ENCODE data around the gene ATP13A3. TPM values are rescaled to one million over a fixed set of nuclear protein-coding genes. Genes with fewer than 3 reads are reported as not detected.

Gene ATP13A3
- total and polyA plus RNA-seq, 2 donors (not counting 1 experiment from before 2014, with no cell fraction given), result 6.1 to 61.1 TPM

- Histone ChIP-seq H2AFZ (ENCODE audit: insufficient read depth, low read depth, low read length, poor library complexity, severe bottlenecking) (no peak overlapping the region), H3K27me3 (replicated peaks in 1 of 4; ENCODE audit: control extremely low read depth in 1 of 4, control insufficient read depth in 3 of 4, insufficient read depth in 4 of 4, low read length in 3 of 4) (no peaks in the 10 kb centered on the region), H3K36me3 (replicated peaks in 1 of 2; ENCODE audit: control extremely low read depth in 1 of 2, control insufficient read depth in 1 of 2, extremely low read depth in 1 of 2, insufficient read depth in 2 of 2, low read length in 1 of 2) (peaks cover 5 to 6% of the 10 kb centered on the region in 2 experiments), H3K9me3 (ENCODE audit: control extremely low read depth in 1 of 3, control insufficient read depth in 2 of 3, insufficient read depth in 1 of 3, low read length in 2 of 3) (no peaks in the 10 kb centered on the region), H3K79me2 (ENCODE audit: control insufficient read depth, insufficient read depth, low read length) (peaks cover 74% of the 10 kb centered on the region), H4K20me1 (ENCODE audit: control insufficient read depth, insufficient read depth, low read length, poor library complexity, severe bottlenecking) (peaks cover 22% of the 10 kb centered on the region), H3K4me3 (ENCODE audit: control extremely low read depth in 1 of 5, extremely low read depth in 1 of 5, insufficient read depth in 1 of 5, low read depth in 2 of 5, low read length in 4 of 5) (no peak overlapping the region), H3K4me1 (ENCODE audit: control insufficient read depth in 2 of 2, insufficient read depth in 2 of 2, low read length in 2 of 2) (no peaks in the 10 kb centered on the region), H3K9ac (ENCODE audit: low read length) (no peak overlapping the region), H3K4me2 (replicated peaks; ENCODE audit: low read depth, low read length, poor library complexity, severe bottlenecking) (no peak overlapping the region), H3K27ac (ENCODE audit: low read length in 2 of 2) (no peak overlapping the region)
- ChIA-PET CTCF (interaction anchor here (1.6 to 12.6 kb wide), 2 partner anchors 7 to 117 kb away, joined by 3 to 193 read pairs; no protein-coding TSS in a partner anchor), POLR2A (no interaction called here)
- ATAC-seq (ENCODE audit: low read depth) (no peak), DNase-seq (no peak)
- H3K9me3 Mint-ChIP-seq (ENCODE audit: insufficient read depth), result no peaks in the 10 kb centered on the region
- no peak for TF ChIP-seq CTCF (IDR thresholded peaks at IDR 0.05)
- TF ChIP-seq EZH2 (IDR thresholded peaks at IDR 0.05; ENCODE audit: borderline replicate concordance, insufficient read depth, low read depth, low read length, poor library complexity, severe bottlenecking), result no peak
- no peak overlapping the region for H3K27ac Mint-ChIP-seq
- WGBS (ENCODE audit: insufficient coverage), result 90% methylated on average over 4 of the region's 4 CpGs
- no peaks in the 10 kb centered on the region for H3K27me3 Mint-ChIP-seq
- H3K4me1 Mint-ChIP-seq, result peaks cover 9% of the 10 kb centered on the region
- intact Hi-C loops (cut with micrococcal nuclease), result no loop called here
- no peak overlapping the region for H3K4me3 Mint-ChIP-seq
Measured at GRCh38 chr3:194475978-194476377, 10.8 kb downstream of the ATP13A3 start.

- no peak overlapping the region for H3K4me2 ChIP-seq (replicated peaks; ENCODE audit: low read depth, low read length, poor library complexity, severe bottlenecking)
- no peak overlapping the region for H3K27ac ChIP-seq (ENCODE audit: low read length in 2 of 2)
- Mint-ChIP-seq H3K27me3 (no peaks in the 10 kb centered on the region), H3K4me1 (peaks cover 9% of the 10 kb centered on the region), H3K4me3 (no peak overlapping the region), H3K9me3 (ENCODE audit: insufficient read depth) (no peaks in the 10 kb centered on the region), H3K27ac (no peak overlapping the region)
- H3K27me3 ChIP-seq (replicated peaks in 1 of 4; ENCODE audit: control extremely low read depth in 1 of 4, control insufficient read depth in 3 of 4, insufficient read depth in 4 of 4, low read length in 3 of 4), result no peaks in the 10 kb centered on the region
- DNase-seq (no peak), ATAC-seq (ENCODE audit: low read depth) (no peak)
- no peaks in the 10 kb centered on the region for H3K4me1 ChIP-seq (ENCODE audit: control insufficient read depth in 2 of 2, insufficient read depth in 2 of 2, low read length in 2 of 2)
- POLR2A ChIA-PET, result no interaction called here
- H3K79me2 ChIP-seq (ENCODE audit: control insufficient read depth, insufficient read depth, low read length), result peaks cover 74% of the 10 kb centered on the region
- H3K9ac ChIP-seq (ENCODE audit: low read length), result no peak overlapping the region
- H4K20me1 ChIP-seq (ENCODE audit: control insufficient read depth, insufficient read depth, low read length, poor library complexity, severe bottlenecking), result peaks cover 22% of the 10 kb centered on the region
- CTCF ChIA-PET, result interaction anchor here (0.7 to 12.6 kb wide), 8 partner anchors 8 to 118 kb away, joined by 3 to 193 read pairs (median 6); no protein-coding TSS in a partner anchor
- H3K36me3 ChIP-seq (replicated peaks in 1 of 2; ENCODE audit: control extremely low read depth in 1 of 2, control insufficient read depth in 1 of 2, extremely low read depth in 1 of 2, insufficient read depth in 2 of 2, low read length in 1 of 2), result peaks cover 5 to 6% of the 10 kb centered on the region in 2 experiments
- no peak for TF ChIP-seq EZH2 (IDR thresholded peaks at IDR 0.05; ENCODE audit: borderline replicate concordance, insufficient read depth, low read depth, low read length, poor library complexity, severe bottlenecking)
- no peak for TF ChIP-seq CTCF (IDR thresholded peaks at IDR 0.05)
- intact Hi-C loops (cut with micrococcal nuclease), result no loop called here
- H2AFZ ChIP-seq (ENCODE audit: insufficient read depth, low read depth, low read length, poor library complexity, severe bottlenecking), result no peak overlapping the region
- H3K9me3 ChIP-seq (ENCODE audit: control extremely low read depth in 1 of 3, control insufficient read depth in 2 of 3, insufficient read depth in 1 of 3, low read length in 2 of 3), result no peaks in the 10 kb centered on the region
- WGBS (ENCODE audit: insufficient coverage), result 83% methylated on average over 1 of the region's 4 CpGs
- no peak overlapping the region for H3K4me3 ChIP-seq (ENCODE audit: control extremely low read depth in 1 of 5, extremely low read depth in 1 of 5, insufficient read depth in 1 of 5, low read depth in 2 of 5, low read length in 4 of 5)
Measured at GRCh38 chr3:194475138-194475932, 11.5 kb downstream of the ATP13A3 start.

Measured in B cell (primary cell).